ENCODE results near the gene RCOR3. TPM values are rescaled to one million over a fixed set of nuclear protein-coding genes. Genes with fewer than 3 reads are reported as not detected.

Gene RCOR3
- total and polyA plus RNA-seq, 2 of the 8 experiments (the other 6 are each of a cell fraction or from before 2014, with no cell fraction given) = 21.4 to 36.3 TPM

GRCh38 chr1:211337430-211338223, 78.5 kb downstream of the RCOR3 start:
- H3K79me2 ChIP-seq (ENCODE audit: control insufficient read depth in 1 of 2, insufficient read depth in 2 of 2, low read length in 2 of 2) = peaks cover 0 to 53% of the 10 kb centered on the region in 2 experiments; a peak in 2 of 4 replicates
- peaks cover 0 to 8% of the 10 kb centered on the region in 2 experiments for H4K20me1 ChIP-seq (replicated peaks in 1 of 2; ENCODE audit: control insufficient read depth in 1 of 2, insufficient read depth in 2 of 2, low read length in 2 of 2)
- TF ChIP-seq MAX (IDR thresholded peaks at IDR 0.05) (no peak), GABPA (IDR thresholded peaks at IDR 0.05; ENCODE audit: borderline replicate concordance, insufficient read depth, low read length) (no peak), CHD2 (IDR thresholded peaks at IDR 0.05; ENCODE audit: low read length) (no peak), BRCA1 (IDR thresholded peaks at IDR 0.05; ENCODE audit: low read depth, low read length) (no peak), TAF7 (optimal IDR thresholded peaks at IDR 0.05; ENCODE audit: borderline replicate concordance, low read depth, low read length) (no peak), RFX5 (IDR thresholded peaks at IDR 0.05; ENCODE audit: borderline replicate concordance, low read depth, low read length) (no peak), RNF2 (IDR thresholded peaks at IDR 0.05; ENCODE audit: borderline replicate concordance, low read depth, low read length, missing control alignments, poor library complexity, severe bottlenecking) (no peak), ATF3 (IDR thresholded peaks at IDR 0.05; ENCODE audit: insufficient read depth, low read depth, low read length) (no peak), CHD1 (IDR thresholded peaks at IDR 0.05; ENCODE audit: low read depth, low read length) (no peak), KDM5A (IDR thresholded peaks at IDR 0.05; ENCODE audit: low read length) (no peak), EGR1 (IDR thresholded peaks at IDR 0.05; ENCODE audit: borderline replicate concordance, low read depth, low read length) (no peak)

More at GRCh38 chr1:211337430-211338223, 78.5 kb downstream of the RCOR3 start:
- H2AFZ ChIP-seq (ENCODE audit: low read length) = no peak overlapping the region
- H4K91ac ChIP-seq (replicated peaks; ENCODE audit: insufficient read length, low read length) = no peak overlapping the region
- no peak overlapping the region for H3K9ac ChIP-seq (replicated peaks in 1 of 4; ENCODE audit: extremely low read depth in 1 of 4, low read depth in 3 of 4, low read length in 3 of 4)
- H3K4me1 ChIP-seq (replicated peaks in 1 of 4; ENCODE audit: control insufficient read depth in 3 of 4, insufficient read depth in 4 of 4, low read length in 3 of 4) = peaks cover 0 to 4% (median 4%) of the 10 kb centered on the region in 4 experiments; a peak in 6 of 7 replicates
- no peak overlapping the region for H3K27ac ChIP-seq (ENCODE audit: low read depth, low read length)
- H3K4me3 ChIP-seq (ENCODE audit: extremely low read depth in 1 of 4, insufficient read depth in 2 of 4, low read depth in 3 of 4, low read length in 4 of 4) = no peak overlapping the region
- H3K9me3 ChIP-seq (ENCODE audit: insufficient read depth in 2 of 2, low read depth in 1 of 2, low read length in 1 of 2) = no peaks in the 10 kb centered on the region
- ChIA-PET POLR2A (ENCODE audit: partially characterized antibody) (interaction anchor here (1.1 to 1.5 kb wide), 3 partner anchors 7 to 10 kb away, joined by 5 to 6 read pairs (median 5); no protein-coding TSS in a partner anchor), CTCF (ENCODE audit: partially characterized antibody) (interaction anchor here (0.9 to 3.1 kb wide), 9 partner anchors 9 to 176 kb away, joined by 3 to 19 read pairs (median 5); partner anchors contain the start of gene TRAF5)
- no peak overlapping the region for H2BK15ac ChIP-seq (ENCODE audit: low read length)
- H3K18ac ChIP-seq (ENCODE audit: extremely low read depth, low read length) = no peak overlapping the region
- no peaks in the 10 kb centered on the region for H3K27me3 ChIP-seq (replicated peaks in 1 of 4; ENCODE audit: control insufficient read depth in 3 of 4, extremely low read depth in 1 of 4, insufficient read depth in 3 of 4, low read length in 3 of 4)
- DNase-seq (ENCODE audit: low read depth in 1 of 2, low spot score in 2 of 2) (peak in 1 of 2 experiments; percentile 38), FAIRE-seq (no peak)
- H2BK20ac ChIP-seq (ENCODE audit: low read length) = no peak overlapping the region
- no peaks in the 10 kb centered on the region for H3K36me3 ChIP-seq (ENCODE audit: control insufficient read depth in 2 of 4, insufficient read depth in 4 of 4, low read length in 3 of 4)
- no peak overlapping the region for H3K23ac ChIP-seq (ENCODE audit: insufficient read length)
- no peak overlapping the region; the same call in 1 of the 2 replicates for H2BK12ac ChIP-seq (ENCODE audit: low read depth, low read length)
- 89% methylated on average over 7 of the region's 7 CpGs; no CpG with 5 or more reads in 1 of the 2 experiments for WGBS, 2 experiments (ENCODE audit: extremely low coverage in 1 of 2, insufficient coverage in 1 of 2, insufficient read length in 1 of 2, insufficient replicate concordance in 2 of 2, low coverage in 1 of 2, low lambda C conversion rate in 2 of 2, missing lambda C conversion rate in 1 of 2)
- no peaks in the 10 kb centered on the region for H3K23me2 ChIP-seq (ENCODE audit: low read depth, low read length)
- no peak overlapping the region for H2BK5ac ChIP-seq (ENCODE audit: low read depth, low read length)
- no peak overlapping the region for H3K4me2 ChIP-seq (ENCODE audit: insufficient read depth in 1 of 2, low read depth in 2 of 2, low read length in 2 of 2)
- H3K79me1 ChIP-seq (ENCODE audit: low read depth, low read length) = peaks cover 7% of the 10 kb centered on the region; the same call in 1 of the 2 replicates
- no peak overlapping the region for H4K5ac ChIP-seq (ENCODE audit: insufficient read length, low read depth, low read length)
- no peak overlapping the region for H3K56ac ChIP-seq (replicated peaks; ENCODE audit: insufficient read length, low read depth, low read length)
- no peak overlapping the region for H3K4ac ChIP-seq (replicated peaks; ENCODE audit: insufficient read length, low read depth, low read length)
- no peak overlapping the region for H2BK120ac ChIP-seq (replicated peaks; ENCODE audit: low read depth, low read length)
- no peak overlapping the region for H4K8ac ChIP-seq (ENCODE audit: extremely low read depth, insufficient read depth, low read length)
- 0 out of 2 replicates have a peak overlapping the region, but pooled peaks have one; percentile 44 for H2AK5ac ChIP-seq (ENCODE audit: low read depth, low read length)
- H3K14ac ChIP-seq (ENCODE audit: insufficient read length) = no peak overlapping the region
